HS-27A (cell line): Measurements from ENCODE around the gene EFNB1.

Experiments
- DNase-seq: peaks from one replicate; pipeline ENCODE4 v3.0.0-alpha.2; 2012; ENCODE audit warnings: low read depth, missing footprints

Gene EFNB1

GRCh38 chrX:68843992-68844391 lies 15.2 kb downstream of the EFNB1 start:
- no peak for DNase-seq

- DNase-seq, result no peak
Observed at GRCh38 chrX:68844581-68844980, 15.8 kb downstream of the EFNB1 start.

- DNase-seq, result no peak
Observed at GRCh38 chrX:68846536-68846935, 17.7 kb downstream of the EFNB1 start.

- DNase-seq, result no peak
Observed at GRCh38 chrX:68847172-68847571, 18.4 kb downstream of the EFNB1 start.

- no peak for DNase-seq
Observed at GRCh38 chrX:68848189-68848940, 19.5 kb downstream of the EFNB1 start.

GRCh38 chrX:68851082-68851481 lies 22.3 kb downstream of the EFNB1 start:
- DNase-seq, result no peak

GRCh38 chrX:68852046-68852445 lies 23.2 kb downstream of the EFNB1 start:
- no peak for DNase-seq

GRCh38 chrX:68853665-68854251 lies 24.9 kb downstream of the EFNB1 start:
- no peak for DNase-seq

- no peak for DNase-seq
Observed at GRCh38 chrX:68865300-68865699, 36.5 kb downstream of the EFNB1 start.

GRCh38 chrX:68865926-68866325 lies 37.1 kb downstream of the EFNB1 start:
- no peak for DNase-seq

GRCh38 chrX:68867458-68868112 lies 38.8 kb downstream of the EFNB1 start:
- DNase-seq, result no peak

GRCh38 chrX:68868316-68868715 lies 39.5 kb downstream of the EFNB1 start:
- no peak for DNase-seq

- no peak for DNase-seq
Observed at GRCh38 chrX:68868902-68869800, 40.3 kb downstream of the EFNB1 start.

- no peak for DNase-seq
Observed at GRCh38 chrX:68870357-68870756, 41.5 kb downstream of the EFNB1 start.

GRCh38 chrX:68872171-68872570 lies 43.4 kb downstream of the EFNB1 start:
- no peak for DNase-seq

GRCh38 chrX:68874076-68874475 lies 45.3 kb downstream of the EFNB1 start:
- no peak for DNase-seq

GRCh38 chrX:68876731-68877130 lies 47.9 kb downstream of the EFNB1 start:
- no peak for DNase-seq

- DNase-seq, result no peak
Observed at GRCh38 chrX:68877606-68878005, 48.8 kb downstream of the EFNB1 start.

- no peak for DNase-seq
Observed at GRCh38 chrX:68878977-68879645, 50.3 kb downstream of the EFNB1 start.

GRCh38 chrX:68880846-68881552 lies 52.2 kb downstream of the EFNB1 start:
- DNase-seq, result no peak

- DNase-seq, result no peak
Observed at GRCh38 chrX:68881911-68882310, 53.1 kb downstream of the EFNB1 start.
